Measurements from ENCODE around the gene GMPPA. TPM values are rescaled to one million over a fixed set of nuclear protein-coding genes. Genes with fewer than 3 reads are reported as not detected.

The GMPPA gene
- total RNA-seq, 1 donor from 2014 or later, result 34.1 TPM

DNA sequence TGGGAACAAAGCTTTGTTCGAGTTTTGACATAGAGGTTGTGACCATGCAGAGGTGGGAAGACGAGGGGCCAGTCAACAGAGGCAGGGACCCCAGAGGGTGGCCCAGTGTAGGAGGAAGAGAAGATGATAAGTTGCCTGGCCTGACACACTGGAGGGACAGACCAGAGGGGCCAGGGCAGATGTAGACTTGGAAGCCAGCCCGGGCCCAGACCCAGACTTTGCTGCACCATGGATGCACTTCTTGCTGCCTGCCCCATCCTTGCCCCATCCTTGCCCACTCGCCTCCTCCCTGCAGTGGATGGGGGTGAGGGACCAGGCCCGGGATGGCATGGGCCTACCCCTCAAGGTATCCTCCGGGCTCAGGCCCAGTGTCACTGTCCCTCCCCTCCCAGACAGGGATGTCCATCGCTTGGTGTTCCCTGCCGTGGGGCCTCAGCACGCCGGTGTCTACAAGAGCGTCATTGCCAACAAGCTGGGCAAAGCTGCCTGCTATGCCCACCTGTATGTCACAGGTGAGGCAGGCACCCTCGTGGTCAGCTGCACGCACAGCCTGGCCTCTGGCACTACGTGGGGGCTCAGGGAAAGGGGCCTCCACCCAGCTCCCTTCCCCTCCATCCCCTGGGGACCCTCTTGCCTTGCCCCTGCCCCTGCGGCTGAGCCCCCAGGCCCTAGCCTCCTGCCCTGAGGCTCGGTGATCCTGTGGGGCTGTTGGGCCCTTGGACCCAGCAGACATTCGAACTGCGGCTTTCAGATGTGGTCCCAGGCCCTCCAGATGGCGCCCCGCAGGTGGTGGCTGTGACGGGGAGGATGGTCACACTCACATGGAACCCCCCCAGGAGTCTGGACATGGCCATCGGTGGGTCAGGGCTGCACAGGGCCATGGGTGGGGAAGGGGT, 27.0 kb upstream of the GMPPA start:
- no peak overlapping the region for H3K4me3 ChIP-seq (ENCODE audit: low read depth, low read length)
- H3K36me3 ChIP-seq (ENCODE audit: control insufficient read depth, insufficient read depth, low read length), result peaks cover 3% of the 10 kb centered on the region
- H3K27me3 ChIP-seq (ENCODE audit: control insufficient read depth, insufficient read depth, low read length), result no peaks in the 10 kb centered on the region
- DNase-seq (ENCODE audit: low read depth), result no peak
- TF ChIP-seq, protein P1, sequence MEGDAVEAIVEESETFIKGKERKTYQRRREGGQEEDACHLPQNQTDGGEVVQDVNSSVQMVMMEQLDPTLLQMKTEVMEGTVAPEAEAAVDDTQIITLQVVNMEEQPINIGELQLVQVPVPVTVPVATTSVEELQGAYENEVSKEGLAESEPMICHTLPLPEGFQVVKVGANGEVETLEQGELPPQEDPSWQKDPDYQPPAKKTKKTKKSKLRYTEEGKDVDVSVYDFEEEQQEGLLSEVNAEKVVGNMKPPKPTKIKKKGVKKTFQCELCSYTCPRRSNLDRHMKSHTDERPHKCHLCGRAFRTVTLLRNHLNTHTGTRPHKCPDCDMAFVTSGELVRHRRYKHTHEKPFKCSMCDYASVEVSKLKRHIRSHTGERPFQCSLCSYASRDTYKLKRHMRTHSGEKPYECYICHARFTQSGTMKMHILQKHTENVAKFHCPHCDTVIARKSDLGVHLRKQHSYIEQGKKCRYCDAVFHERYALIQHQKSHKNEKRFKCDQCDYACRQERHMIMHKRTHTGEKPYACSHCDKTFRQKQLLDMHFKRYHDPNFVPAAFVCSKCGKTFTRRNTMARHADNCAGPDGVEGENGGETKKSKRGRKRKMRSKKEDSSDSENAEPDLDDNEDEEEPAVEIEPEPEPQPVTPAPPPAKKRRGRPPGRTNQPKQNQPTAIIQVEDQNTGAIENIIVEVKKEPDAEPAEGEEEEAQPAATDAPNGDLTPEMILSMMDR (IDR thresholded peaks at IDR 0.05; ENCODE audit: insufficient read depth, low read length, poor library complexity, severe bottlenecking), result no peak

DNA sequence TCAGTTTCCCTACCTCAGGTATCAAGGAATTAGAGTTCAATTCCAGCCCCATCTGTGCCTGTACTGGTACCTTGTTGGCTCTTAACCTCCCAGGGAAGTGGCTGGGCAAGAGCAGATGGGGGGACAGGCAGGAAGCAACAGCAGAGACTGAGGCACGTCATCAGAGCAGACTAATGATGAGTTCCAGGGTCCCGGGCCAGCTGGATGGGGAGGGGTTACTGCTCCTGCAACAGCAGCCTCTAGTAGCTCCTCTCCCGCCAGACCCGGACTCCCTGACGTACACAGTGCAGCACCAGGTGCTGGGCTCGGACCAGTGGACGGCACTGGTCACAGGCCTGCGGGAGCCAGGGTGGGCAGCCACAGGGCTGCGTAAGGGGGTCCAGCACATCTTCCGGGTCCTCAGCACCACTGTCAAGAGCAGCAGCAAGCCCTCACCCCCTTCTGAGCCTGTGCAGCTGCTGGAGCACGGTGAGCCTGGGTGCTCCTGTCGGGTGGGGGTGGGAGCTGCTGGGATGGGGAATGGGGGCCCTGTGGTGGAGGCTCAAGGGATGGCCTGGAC, 26.0 kb upstream of the GMPPA start:
- no peak for DNase-seq (ENCODE audit: low read depth)
- no peaks in the 10 kb centered on the region for H3K27me3 ChIP-seq (ENCODE audit: control insufficient read depth, insufficient read depth, low read length)
- TF ChIP-seq, protein P1 (IDR thresholded peaks at IDR 0.05; ENCODE audit: insufficient read depth, low read length, poor library complexity, severe bottlenecking), result no peak
- no peak overlapping the region for H3K4me3 ChIP-seq (ENCODE audit: low read depth, low read length)
- H3K36me3 ChIP-seq (ENCODE audit: control insufficient read depth, insufficient read depth, low read length), result peaks cover 4% of the 10 kb centered on the region

DNA sequence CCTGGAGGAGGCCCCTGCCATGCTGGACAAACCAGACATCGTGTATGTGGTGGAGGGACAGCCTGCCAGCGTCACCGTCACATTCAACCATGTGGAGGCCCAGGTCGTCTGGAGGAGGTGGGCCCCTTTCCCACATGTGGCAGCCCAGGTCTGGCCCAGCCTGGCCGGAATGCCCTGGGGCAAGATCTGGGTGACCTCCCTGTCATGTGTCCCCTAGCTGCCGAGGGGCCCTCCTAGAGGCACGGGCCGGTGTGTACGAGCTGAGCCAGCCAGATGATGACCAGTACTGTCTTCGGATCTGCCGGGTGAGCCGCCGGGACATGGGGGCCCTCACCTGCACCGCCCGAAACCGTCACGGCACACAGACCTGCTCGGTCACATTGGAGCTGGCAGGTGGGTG, 25.2 kb upstream of the GMPPA start:
- TF ChIP-seq, protein P1 (IDR thresholded peaks at IDR 0.05; ENCODE audit: insufficient read depth, low read length, poor library complexity, severe bottlenecking), result no peak
- Histone ChIP-seq H3K4me3 (ENCODE audit: low read depth, low read length) (no peak overlapping the region), H3K27me3 (ENCODE audit: control insufficient read depth, insufficient read depth, low read length) (no peaks in the 10 kb centered on the region), H3K36me3 (ENCODE audit: control insufficient read depth, insufficient read depth, low read length) (peaks cover 4% of the 10 kb centered on the region)
- no peak for DNase-seq (ENCODE audit: low read depth)

DNA sequence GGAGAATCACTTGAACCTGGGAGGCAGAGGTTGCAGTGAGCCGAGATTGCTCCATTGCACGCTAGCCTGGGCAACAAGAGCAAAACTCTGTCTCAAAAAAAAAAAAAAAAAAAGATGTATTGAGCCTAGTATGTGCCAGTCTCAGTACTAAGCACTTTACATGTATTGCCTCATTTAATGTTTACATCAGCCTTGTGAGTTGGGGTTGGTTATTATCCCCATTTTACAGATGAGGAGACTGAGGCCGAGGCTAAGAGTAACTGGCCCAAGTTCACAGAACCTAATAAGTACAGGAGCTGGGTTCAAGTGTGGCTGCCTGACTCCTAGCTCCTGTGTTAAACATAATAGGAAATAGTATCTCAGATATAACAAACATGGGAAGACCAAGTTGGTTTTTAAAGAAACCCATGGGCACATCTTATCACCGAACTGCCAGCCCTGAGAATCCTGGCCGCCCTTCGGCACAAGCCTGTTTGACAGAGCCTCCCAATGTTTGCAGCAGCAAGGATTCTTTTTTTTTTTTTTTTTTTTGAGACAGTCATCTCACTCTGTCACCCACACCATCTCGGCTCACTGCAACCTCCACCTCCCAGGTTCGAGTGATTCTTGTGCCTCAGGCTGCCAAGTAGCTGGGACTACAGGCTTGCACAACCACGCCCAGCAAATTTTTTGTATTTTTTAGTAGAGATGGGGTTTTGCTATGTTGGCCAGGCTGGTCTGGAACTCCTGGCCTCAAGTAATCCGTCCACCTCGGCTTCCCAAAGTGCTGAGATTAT, 24.2 kb upstream of the GMPPA start:
- TF ChIP-seq, protein P1 (IDR thresholded peaks at IDR 0.05; ENCODE audit: insufficient read depth, low read length, poor library complexity, severe bottlenecking), result no peak
- no peak overlapping the region for H3K4me3 ChIP-seq (ENCODE audit: low read depth, low read length)
- H3K36me3 ChIP-seq (ENCODE audit: control insufficient read depth, insufficient read depth, low read length), result peaks cover 2% of the 10 kb centered on the region
- H3K27me3 ChIP-seq (ENCODE audit: control insufficient read depth, insufficient read depth, low read length), result peaks cover 2% of the 10 kb centered on the region
- no peak for DNase-seq (ENCODE audit: low read depth)

GRCh38 chr2:219475278-219475677, 23.4 kb upstream of the GMPPA start:
- H3K36me3 ChIP-seq (ENCODE audit: control insufficient read depth, insufficient read depth, low read length), result peaks cover 1% of the 10 kb centered on the region
- H3K4me3 ChIP-seq (ENCODE audit: low read depth, low read length), result no peak overlapping the region
- no peak for DNase-seq (ENCODE audit: low read depth)
- peaks cover 2% of the 10 kb centered on the region for H3K27me3 ChIP-seq (ENCODE audit: control insufficient read depth, insufficient read depth, low read length)
- TF ChIP-seq, protein P1 (IDR thresholded peaks at IDR 0.05; ENCODE audit: insufficient read depth, low read length, poor library complexity, severe bottlenecking), result no peak
